Activated CD8-positive, alpha-beta memory T cell treated with anti-CD3 and anti-CD28 coated beads for 48 hours (primary cell): ENCODE data around the gene RAP1B.

Source experiments
- DNase-seq, 3 experiments: peaks; one replicate each; pipeline ENCODE4 v3.0.0-alpha.2; 2020; ENCODE audit warnings: low read depth in 2 of 3, low spot score in 2 of 3

The RAP1B gene

DNA sequence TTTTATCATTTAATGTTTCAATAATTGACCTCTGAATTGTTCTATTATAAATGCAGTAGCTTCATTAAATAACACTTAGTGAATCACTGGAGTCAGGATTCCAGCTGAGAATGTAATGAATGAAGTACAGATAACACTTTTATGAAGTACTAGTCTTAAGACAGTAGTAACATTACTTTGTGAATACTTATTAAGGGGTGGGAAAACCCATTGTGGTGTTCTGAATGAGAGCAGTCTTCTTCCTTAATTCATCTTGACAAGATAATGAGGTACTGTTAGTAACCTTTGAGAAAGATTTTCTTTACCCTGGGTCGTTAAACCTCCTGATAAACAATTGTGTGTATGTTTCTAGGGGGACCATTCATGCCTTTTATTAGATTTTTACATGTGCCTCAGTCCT, 88.8 kb downstream of the RAP1B start:
- no peak for DNase-seq
